Activated gamma-delta T cell treated with Interleukin-2 at 50 U/mL for 16 hours (primary cell): ENCODE measurements around the gene SMAD3.

Experiments used
- DNase-seq: peaks from one replicate; pipeline ENCODE4 v3.0.0-alpha.2; 2020

The SMAD3 gene

GRCh38 chr15:67186688-67187087, 121.3 kb downstream of the SMAD3 start:
- DNase-seq: no peak

- no peak for DNase-seq
Measured at GRCh38 chr15:67187351-67187854, 122.0 kb downstream of the SMAD3 start.

GRCh38 chr15:67188551-67189218, 123.3 kb downstream of the SMAD3 start:
- DNase-seq: no peak

GRCh38 chr15:67189326-67190051, 124.1 kb downstream of the SMAD3 start:
- DNase-seq: no peak

- no peak for DNase-seq
Measured at GRCh38 chr15:67190326-67190725, 124.9 kb downstream of the SMAD3 start.

- no peak for DNase-seq
Measured at GRCh38 chr15:67190813-67191212, 125.4 kb downstream of the SMAD3 start.

GRCh38 chr15:67192185-67192820, 126.9 kb downstream of the SMAD3 start:
- DNase-seq: no peak

- no peak for DNase-seq
Measured at GRCh38 chr15:67193223-67193990, 128.0 kb downstream of the SMAD3 start.

- DNase-seq: no peak
Measured at GRCh38 chr15:67194171-67195114, 129.0 kb downstream of the SMAD3 start.

- no peak for DNase-seq
Measured at GRCh38 chr15:67195305-67195704, 129.9 kb downstream of the SMAD3 start.

- DNase-seq: no peak
Measured at GRCh38 chr15:67196222-67196621, 130.8 kb downstream of the SMAD3 start.

- DNase-seq: no peak
Measured at GRCh38 chr15:67196672-67197363, 131.4 kb downstream of the SMAD3 start.

- DNase-seq: no peak
Measured at GRCh38 chr15:67197364-67197695, 131.9 kb downstream of the SMAD3 start.

- DNase-seq: no peak
Measured at GRCh38 chr15:67198157-67198754, 132.9 kb downstream of the SMAD3 start.

GRCh38 chr15:67199391-67199790, 134.0 kb downstream of the SMAD3 start:
- DNase-seq: no peak

- DNase-seq: no peak
Measured at GRCh38 chr15:67199881-67200763, 134.7 kb downstream of the SMAD3 start.

- no peak for DNase-seq
Measured at GRCh38 chr15:67201136-67201535, 135.7 kb downstream of the SMAD3 start.

- no peak for DNase-seq
Measured at GRCh38 chr15:67202091-67202490, 136.7 kb downstream of the SMAD3 start.

- DNase-seq: no peak
Measured at GRCh38 chr15:67202991-67203390, 137.6 kb downstream of the SMAD3 start.
